ENCODE measurements around the gene CUL7.
A peak's percentile ranks its signal among the peaks of the same experiment; 100 is the strongest.
"Not testable (repeated sequence)": the region's sequence is repeated elsewhere in the genome, so short reads cannot be mapped to it uniquely, and the experiment has no call there.

Gene CUL7

GRCh38 chr6:43014434-43014909, 39.2 kb downstream of the CUL7 start:
- no peak for DNase-seq (ENCODE audit: low read depth)

GRCh38 chr6:43013843-43014433, 39.7 kb downstream of the CUL7 start, which contains the start of the genes KLHDC3 and MEA1:
Gene KLHDC3, plus strand, starts transcription at chr6:43014249. Its CDS starts 2,944 bp downstream, at chr6:43017193.
Gene MEA1, minus strand, starts transcription at chr6:43013946. Its CDS starts 133 bp downstream, at chr6:43013813.
- peak; percentile 100 for DNase-seq (ENCODE audit: low read depth)

GRCh38 chr6:43013097-43013842, 40.4 kb downstream of the CUL7 start:
- no peak for DNase-seq (ENCODE audit: low read depth)

GRCh38 chr6:43012364-43012763, 41.3 kb downstream of the CUL7 start:
- DNase-seq (ENCODE audit: low read depth), result no peak

- DNase-seq (ENCODE audit: low read depth), result no peak
These were observed 42.4 kb downstream of the CUL7 start for GRCh38 chr6:43011207-43011606.

GRCh38 chr6:43009124-43009523, 44.5 kb downstream of the CUL7 start:
- DNase-seq (ENCODE audit: low read depth), result no peak

- no peak for DNase-seq (ENCODE audit: low read depth)
These were observed 46.5 kb downstream of the CUL7 start for GRCh38 chr6:43007126-43007525.

- no peak for DNase-seq (ENCODE audit: low read depth)
These were observed 47.4 kb downstream of the CUL7 start for GRCh38 chr6:43006251-43006650.

GRCh38 chr6:43005844-43006243, 47.8 kb downstream of the CUL7 start:
- DNase-seq (ENCODE audit: low read depth), result no peak

GRCh38 chr6:43001843-43002242, 51.8 kb downstream of the CUL7 start:
- no peak for DNase-seq (ENCODE audit: low read depth)

- not testable (repeated sequence) for DNase-seq (ENCODE audit: low read depth)
These were observed 55.4 kb downstream of the CUL7 start for GRCh38 chr6:42998205-42998604.

- no peak for DNase-seq (ENCODE audit: low read depth)
These were observed 57.1 kb downstream of the CUL7 start for GRCh38 chr6:42996513-42996912.

GRCh38 chr6:42993445-42993844, 60.2 kb downstream of the CUL7 start:
- no peak for DNase-seq (ENCODE audit: low read depth)

GRCh38 chr6:42989923-42990322, 63.7 kb downstream of the CUL7 start:
- DNase-seq (ENCODE audit: low read depth), result no peak

- no peak for DNase-seq (ENCODE audit: low read depth)
These were observed 65.1 kb downstream of the CUL7 start for GRCh38 chr6:42988486-42989020.
